Vagina (tissue), 2 donors: ENCODE data around the gene DDT.

Experiments
- POLR2A ChIP-seq, 2 donors: fragments of 450-650 bp; IDR thresholded peaks; one replicate each; pipeline ENCODE4 v1.6.1; 2017; ENCODE audit warnings: antibody characterized with exemption in 2 of 2, mild to moderate bottlenecking in 2 of 2, moderate library complexity in 2 of 2
- POLR2AphosphoS5 ChIP-seq, 2 donors: sonication (generic); formaldehyde crosslinking; IDR thresholded peaks; one replicate each; pipeline ENCODE4 v1.9.0; 2017; ENCODE audit warnings: antibody characterized with exemption in 2 of 2, mild to moderate bottlenecking in 2 of 2, low read depth in 1 of 2; ENCODE audit not compliant: insufficient read depth in 1 of 2
- TF ChIP-seq, protein P1 (sequence below), 3 experiments: fragments of 450-650 bp in 2 of 3; fragments of 200-600 bp in 1 of 3; sonication (generic) in 1 of 3; IDR thresholded peaks; one replicate each; pipeline ENCODE4 v1.5.1; 2017 to 2019; ENCODE audit warnings: antibody characterized with exemption in 3 of 3, mild to moderate bottlenecking in 2 of 3, moderate library complexity in 2 of 3

DNA sequence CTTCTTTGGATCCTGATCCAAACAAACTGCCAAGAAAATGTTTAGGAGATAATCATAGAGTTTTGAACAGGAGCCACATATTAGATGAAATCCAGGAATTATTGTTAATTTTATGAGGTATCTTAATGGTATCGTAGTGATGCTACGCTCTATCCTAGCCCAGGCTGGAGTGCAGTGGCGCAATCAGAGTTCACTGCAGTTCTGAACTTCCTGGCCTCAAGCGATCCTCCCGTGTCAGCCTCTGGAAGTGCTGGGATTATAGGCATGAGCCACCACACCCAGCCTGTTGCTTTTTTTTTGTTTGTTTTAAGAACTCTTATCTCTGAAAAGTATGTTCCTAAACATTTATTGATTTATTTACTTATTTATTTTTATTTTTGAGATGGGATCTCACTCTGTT lies 28.6 kb upstream of the DDT start:
- TF ChIP-seq, protein P1, sequence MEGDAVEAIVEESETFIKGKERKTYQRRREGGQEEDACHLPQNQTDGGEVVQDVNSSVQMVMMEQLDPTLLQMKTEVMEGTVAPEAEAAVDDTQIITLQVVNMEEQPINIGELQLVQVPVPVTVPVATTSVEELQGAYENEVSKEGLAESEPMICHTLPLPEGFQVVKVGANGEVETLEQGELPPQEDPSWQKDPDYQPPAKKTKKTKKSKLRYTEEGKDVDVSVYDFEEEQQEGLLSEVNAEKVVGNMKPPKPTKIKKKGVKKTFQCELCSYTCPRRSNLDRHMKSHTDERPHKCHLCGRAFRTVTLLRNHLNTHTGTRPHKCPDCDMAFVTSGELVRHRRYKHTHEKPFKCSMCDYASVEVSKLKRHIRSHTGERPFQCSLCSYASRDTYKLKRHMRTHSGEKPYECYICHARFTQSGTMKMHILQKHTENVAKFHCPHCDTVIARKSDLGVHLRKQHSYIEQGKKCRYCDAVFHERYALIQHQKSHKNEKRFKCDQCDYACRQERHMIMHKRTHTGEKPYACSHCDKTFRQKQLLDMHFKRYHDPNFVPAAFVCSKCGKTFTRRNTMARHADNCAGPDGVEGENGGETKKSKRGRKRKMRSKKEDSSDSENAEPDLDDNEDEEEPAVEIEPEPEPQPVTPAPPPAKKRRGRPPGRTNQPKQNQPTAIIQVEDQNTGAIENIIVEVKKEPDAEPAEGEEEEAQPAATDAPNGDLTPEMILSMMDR (IDR thresholded peaks at IDR 0.05) = no peak
- TF ChIP-seq POLR2A (IDR thresholded peaks at IDR 0.05) (no peak), POLR2AphosphoS5 (IDR thresholded peaks at IDR 0.05; ENCODE audit: insufficient read depth in 1 of 2, low read depth in 1 of 2) (no peak)
